Putamen (tissue), 1 donor: ENCODE measurements around the gene ACSL6.

Experiments
- DNase-seq: peaks from one replicate; pipeline ENCODE4 v3.0.0-alpha.2; 2016; ENCODE audit warnings: low spot score

The ACSL6 gene

GRCh38 chr5:131999441-132000240, 11.8 kb downstream of the ACSL6 start:
- no peak for DNase-seq

GRCh38 chr5:131999041-131999440, 12.4 kb downstream of the ACSL6 start:
- DNase-seq = no peak

- DNase-seq = no peak
Measured at GRCh38 chr5:131998431-131999040, 12.9 kb downstream of the ACSL6 start.

- DNase-seq = no peak
Measured at GRCh38 chr5:131997727-131998117, 13.7 kb downstream of the ACSL6 start.

GRCh38 chr5:131997026-131997726, 14.3 kb downstream of the ACSL6 start:
- DNase-seq = no peak

GRCh38 chr5:131996210-131997025, 15.0 kb downstream of the ACSL6 start:
- no peak for DNase-seq

- DNase-seq = no peak
Measured at GRCh38 chr5:131994533-131995226, 16.8 kb downstream of the ACSL6 start.

GRCh38 chr5:131994090-131994489, 17.4 kb downstream of the ACSL6 start:
- DNase-seq = no peak

GRCh38 chr5:131993676-131994075, 17.8 kb downstream of the ACSL6 start:
- DNase-seq = no peak

- DNase-seq = no peak
Measured at GRCh38 chr5:131992370-131992769, 19.1 kb downstream of the ACSL6 start.

- DNase-seq = no peak
Measured at GRCh38 chr5:131991593-131992324, 19.7 kb downstream of the ACSL6 start.

- DNase-seq = no peak
Measured at GRCh38 chr5:131990716-131991115, 20.7 kb downstream of the ACSL6 start.

GRCh38 chr5:131988601-131989000, 22.9 kb downstream of the ACSL6 start:
- no peak for DNase-seq

GRCh38 chr5:131987251-131987650, 24.2 kb downstream of the ACSL6 start:
- DNase-seq = no peak

- peak; percentile 78 for DNase-seq
Measured at GRCh38 chr5:131986161-131986912, 25.1 kb downstream of the ACSL6 start.

GRCh38 chr5:131984956-131985665, 26.3 kb downstream of the ACSL6 start:
- peak; percentile 56 for DNase-seq

- no peak for DNase-seq
Measured at GRCh38 chr5:131983244-131983771, 28.1 kb downstream of the ACSL6 start.

GRCh38 chr5:131981516-131981915, 29.9 kb downstream of the ACSL6 start:
- DNase-seq = no peak

- DNase-seq = no peak
Measured at GRCh38 chr5:131980696-131981095, 30.8 kb downstream of the ACSL6 start.
